Kidney (tissue), 14 donors: Measurements from ENCODE around the gene TMBIM4. TPM values are rescaled to one million over a fixed set of nuclear protein-coding genes. Genes with fewer than 3 reads are reported as not detected.

Experiments used
- DNase-seq, 5 donors: peaks; one replicate each; pipeline ENCODE4 v3.0.0-alpha.2; 2013 to 2020
- FAIRE-seq: peaks from 2 replicates; lab custom pipeline; 2012; peaks lifted over from hg19 to GRCh38; lab: Jason Lieb, UNC
- H3K27ac ChIP-seq, 2 donors: one replicate each; pipeline ENCODE4 v1.7.0; 2013; ENCODE audit warnings: low read depth in 2 of 2, low read length in 2 of 2, inconsistent platforms in 1 of 2
- H3K27me3 ChIP-seq: one replicate; pipeline ENCODE4 v1.7.1; 2013; ENCODE audit warnings: low read length, inconsistent platforms; ENCODE audit not compliant: control insufficient read depth, insufficient read depth
- H3K36me3 ChIP-seq, 3 donors: one replicate each; pipeline versions ENCODE4 v1.7.0 to v1.7.1; 2013; ENCODE audit warnings: low read length in 3 of 3, control low read depth in 1 of 3, inconsistent platforms in 1 of 3; ENCODE audit not compliant: insufficient read depth in 3 of 3, control insufficient read depth in 2 of 3
- H3K4me1 ChIP-seq, 3 donors: one replicate each; pipeline versions ENCODE4 v1.7.0 to v1.7.1; 2013; ENCODE audit warnings: low read length in 3 of 3, inconsistent platforms in 1 of 3, low read depth in 1 of 3; ENCODE audit not compliant: control insufficient read depth in 2 of 3, insufficient read depth in 2 of 3
- H3K4me3 ChIP-seq, 3 donors: one replicate each; pipeline versions ENCODE4 v1.7.0 to v1.8.1; 2013; ENCODE audit warnings: low read length in 3 of 3, control low read depth in 1 of 3, inconsistent platforms in 1 of 3
- H3K9ac ChIP-seq, 3 donors: one replicate each; pipeline versions ENCODE4 v1.7.0 to v1.7.1; 2013; ENCODE audit warnings: low read length in 3 of 3, control low read depth in 1 of 3, inconsistent platforms in 1 of 3
- H3K9me3 ChIP-seq, 3 donors: one replicate each; pipeline versions ENCODE4 v1.7.0 to v1.7.1; 2013; ENCODE audit warnings: low read length in 3 of 3, control low read depth in 1 of 3, inconsistent platforms in 1 of 3; ENCODE audit not compliant: control insufficient read depth in 2 of 3, insufficient read depth in 1 of 3
- intact Hi-C: fragments of 100-400 bp; cut with DNase I; formaldehyde crosslinking; loops from one replicate; pipeline ENCODE4 v1.11.1; 2022
- polyA plus RNA-seq: library from polyadenylated mRNA; stranded (reverse); fragments of 350-450 nt; fragmentation: Illumina TruSeq; extraction: RNeasy Lipid Tissue Mini Kit (QIAGEN cat#74804); gene quantifications from one replicate; pipeline ENCODE4 v1.2.3, GENCODE V29; 2014; ENCODE audit warnings: low read depth, low replicate concordance; ENCODE audit not compliant: insufficient read depth
- total RNA-seq: library from RNA; stranded (reverse); fragmentation: NEBNext Ultra II Directional; extraction: Animal tissue kit (Norgen Biotek cat#: 25700); gene quantifications from one replicate; pipeline ENCODE4 v1.2.1, GENCODE V29; 2021
- TF ChIP-seq, protein P1 (sequence below): IDR thresholded peaks from 3 replicates; pipeline ENCODE4 v1.5.1; 2012; ENCODE audit warnings: mild to moderate bottlenecking, moderate library complexity, borderline replicate concordance; ENCODE audit not compliant: insufficient read depth; ENCODE audit errors: extremely low read depth
- donor health status: control.
- donor health status: control.
- donor health status: control.
- donor health status: control.
- donor health status: control.
- donor health status: DM: yes; HTN: yes; CAD: no.
- donor health status: Normal renal cell carcinoma (clear cell type).

Gene TMBIM4
- total and polyA plus RNA-seq, 2 donors from 2014 or later: 140 to 179 TPM

- no peak for DNase-seq
- Histone ChIP-seq H3K27ac (no peak overlapping the region), H3K9ac (no peak overlapping the region), H3K36me3 (no peaks in the 10 kb centered on the region), H3K9me3 (peaks cover 0 to 6% (median 0%) of the 10 kb centered on the region in 3 donors), H3K4me1 (peaks cover 0 to 2% (median 0%) of the 10 kb centered on the region in 3 donors), H3K4me3 (no peak overlapping the region), H3K27me3 (no peaks in the 10 kb centered on the region)
- intact Hi-C loops: no loop called here
- no peak for FAIRE-seq
- TF ChIP-seq, protein P1, sequence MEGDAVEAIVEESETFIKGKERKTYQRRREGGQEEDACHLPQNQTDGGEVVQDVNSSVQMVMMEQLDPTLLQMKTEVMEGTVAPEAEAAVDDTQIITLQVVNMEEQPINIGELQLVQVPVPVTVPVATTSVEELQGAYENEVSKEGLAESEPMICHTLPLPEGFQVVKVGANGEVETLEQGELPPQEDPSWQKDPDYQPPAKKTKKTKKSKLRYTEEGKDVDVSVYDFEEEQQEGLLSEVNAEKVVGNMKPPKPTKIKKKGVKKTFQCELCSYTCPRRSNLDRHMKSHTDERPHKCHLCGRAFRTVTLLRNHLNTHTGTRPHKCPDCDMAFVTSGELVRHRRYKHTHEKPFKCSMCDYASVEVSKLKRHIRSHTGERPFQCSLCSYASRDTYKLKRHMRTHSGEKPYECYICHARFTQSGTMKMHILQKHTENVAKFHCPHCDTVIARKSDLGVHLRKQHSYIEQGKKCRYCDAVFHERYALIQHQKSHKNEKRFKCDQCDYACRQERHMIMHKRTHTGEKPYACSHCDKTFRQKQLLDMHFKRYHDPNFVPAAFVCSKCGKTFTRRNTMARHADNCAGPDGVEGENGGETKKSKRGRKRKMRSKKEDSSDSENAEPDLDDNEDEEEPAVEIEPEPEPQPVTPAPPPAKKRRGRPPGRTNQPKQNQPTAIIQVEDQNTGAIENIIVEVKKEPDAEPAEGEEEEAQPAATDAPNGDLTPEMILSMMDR: no peak
Measured at GRCh38 chr12:66199831-66200509, 30.2 kb upstream of the TMBIM4 start.

DNA sequence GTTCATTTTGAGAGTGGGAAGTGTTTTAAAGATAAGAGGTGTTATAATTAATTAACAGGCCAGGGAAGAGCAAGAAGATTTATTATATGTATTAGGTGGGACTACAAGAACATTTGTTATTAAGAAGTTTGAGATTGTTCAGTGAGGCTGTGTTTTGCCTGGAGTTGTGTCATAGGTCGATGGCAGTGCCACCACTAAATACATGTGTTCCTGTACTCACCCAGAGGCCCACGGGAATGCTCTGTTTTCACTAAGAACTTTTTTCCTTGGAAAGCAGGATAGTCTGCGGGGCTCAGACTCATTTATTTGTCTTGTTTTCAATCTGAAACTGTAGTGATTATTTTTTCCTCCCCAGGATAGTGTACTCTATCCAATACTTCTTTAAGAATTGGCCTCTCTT, 29.3 kb upstream of the TMBIM4 start:
- Histone ChIP-seq H3K9me3 (peaks cover 0 to 6% (median 0%) of the 10 kb centered on the region in 3 donors), H3K4me3 (no peak overlapping the region), H3K36me3 (no peaks in the 10 kb centered on the region), H3K9ac (no peak overlapping the region), H3K27ac (no peak overlapping the region), H3K4me1 (peaks cover 0 to 2% (median 0%) of the 10 kb centered on the region in 3 donors), H3K27me3 (no peaks in the 10 kb centered on the region)
- FAIRE-seq (no peak), DNase-seq (no peak)
- intact Hi-C loops: no loop called here
- TF ChIP-seq, protein P1: no peak

GRCh38 chr12:66197495-66197921, 27.7 kb upstream of the TMBIM4 start:
- Histone ChIP-seq H3K4me3 (no peak overlapping the region), H3K4me1 (peaks cover 0 to 2% (median 0%) of the 10 kb centered on the region in 3 donors), H3K9ac (no peak overlapping the region), H3K27me3 (no peaks in the 10 kb centered on the region), H3K9me3 (peaks cover 0 to 6% (median 0%) of the 10 kb centered on the region in 3 donors), H3K36me3 (no peaks in the 10 kb centered on the region), H3K27ac (no peak overlapping the region)
- TF ChIP-seq, protein P1: no peak
- no peak for FAIRE-seq
- DNase-seq: no peak
- intact Hi-C loops: no loop called here
